ENCODE data around the gene ANO8.
"Not testable (repeated sequence)": the region's sequence is repeated elsewhere in the genome, so short reads cannot be mapped to it uniquely, and the experiment has no call there.

Gene ANO8

GRCh38 chr19:17334414-17335409 lies at the start of gene ANO8:
Gene ANO8, minus strand, starts transcription at chr19:17334855. Its CDS starts 185 bp downstream, at chr19:17334670.
- DNase-seq (ENCODE audit: low read depth): peak; percentile 99

GRCh38 chr19:17380426-17381138 lies 45.9 kb upstream of the ANO8 start:
- DNase-seq (ENCODE audit: low read depth): no peak

GRCh38 chr19:17379221-17379631 lies 44.6 kb upstream of the ANO8 start:
- DNase-seq (ENCODE audit: low read depth): no peak

GRCh38 chr19:17378271-17378670 lies 43.6 kb upstream of the ANO8 start:
- no peak for DNase-seq (ENCODE audit: low read depth)

- no peak for DNase-seq (ENCODE audit: low read depth)
These were observed 42.4 kb upstream of the ANO8 start, which contains the start of gene PLVAP for GRCh38 chr19:17376935-17377600. Gene PLVAP, minus strand, starts transcription at chr19:17377342. Its CDS starts 54 bp downstream, at chr19:17377288.

GRCh38 chr19:17370026-17370587 lies 35.5 kb upstream of the ANO8 start:
- DNase-seq (ENCODE audit: low read depth): peak; percentile 55

- no peak for DNase-seq (ENCODE audit: low read depth)
These were observed 30.7 kb upstream of the ANO8 start for GRCh38 chr19:17365361-17365760.

- DNase-seq (ENCODE audit: low read depth): not testable (repeated sequence)
These were observed 29.4 kb upstream of the ANO8 start for GRCh38 chr19:17363852-17364605.

GRCh38 chr19:17359905-17360800 lies 25.5 kb upstream of the ANO8 start:
- no peak for DNase-seq (ENCODE audit: low read depth)

GRCh38 chr19:17358395-17358794 lies 23.7 kb upstream of the ANO8 start:
- no peak for DNase-seq (ENCODE audit: low read depth)

- no peak for DNase-seq (ENCODE audit: low read depth)
These were observed 23.1 kb upstream of the ANO8 start for GRCh38 chr19:17357724-17358123.

- no peak for DNase-seq (ENCODE audit: low read depth)
These were observed 22.5 kb upstream of the ANO8 start for GRCh38 chr19:17357078-17357666.

GRCh38 chr19:17353386-17353785 lies 18.7 kb upstream of the ANO8 start:
- DNase-seq (ENCODE audit: low read depth): no peak

- DNase-seq (ENCODE audit: low read depth): no peak
These were observed 18.1 kb upstream of the ANO8 start for GRCh38 chr19:17352608-17353280.

GRCh38 chr19:17351815-17352435 lies 17.3 kb upstream of the ANO8 start:
- no peak for DNase-seq (ENCODE audit: low read depth)

GRCh38 chr19:17348700-17349099 lies 14.0 kb upstream of the ANO8 start:
- no peak for DNase-seq (ENCODE audit: low read depth)

GRCh38 chr19:17347877-17348276 lies 13.2 kb upstream of the ANO8 start:
- DNase-seq (ENCODE audit: low read depth): no peak

- DNase-seq (ENCODE audit: low read depth): no peak
These were observed 12.7 kb upstream of the ANO8 start for GRCh38 chr19:17347361-17347760.
